Heart left ventricle (tissue), 16 donors: Measurements from ENCODE around the gene SUSD2. TPM values are rescaled to one million over a fixed set of nuclear protein-coding genes. Genes with fewer than 3 reads are reported as not detected.

ENCODE experiments used
- ATAC-seq, 4 donors: fragments of 200-7000 bp; cut with Tn5 transposase; one replicate each; pipeline ENCODE4 v1.9.1; 2020 to 2022; ENCODE audit warnings: moderate library complexity in 4 of 4, mild to moderate bottlenecking in 3 of 4, moderate number of reproducible peaks in 1 of 4
- DNase-seq, 5 donors: peaks; one replicate each; pipeline ENCODE4 v3.0.0-alpha.2; 2020
- H3K27ac ChIP-seq, 12 donors: fragments of 200-600 bp; sonication (generic) in 4 of 12; one replicate each; pipeline versions ENCODE4 v1.5.0 to v1.8.0; 2016 to 2022; ENCODE audit warnings: mild to moderate bottlenecking in 2 of 12
- H3K27me3 ChIP-seq, 9 donors: fragments of 200-600 bp; sonication (generic) in 2 of 9; one replicate each; pipeline versions ENCODE4 v1.5.1 to v1.8.0; 2016 to 2022; ENCODE audit warnings: mild to moderate bottlenecking in 3 of 9
- H3K36me3 ChIP-seq, 9 donors: fragments of 200-600 bp; sonication (generic) in 2 of 9; one replicate each; pipeline versions ENCODE4 v1.5.0 to v1.8.0; 2018 to 2022; ENCODE audit warnings: mild to moderate bottlenecking in 2 of 9
- H3K4me1 ChIP-seq, 12 donors: fragments of 200-600 bp; sonication (generic) in 4 of 12; one replicate each; pipeline versions ENCODE4 v1.5.0 to v1.8.0; 2016 to 2022; ENCODE audit warnings: mild to moderate bottlenecking in 3 of 12
- H3K4me3 ChIP-seq, 12 donors: fragments of 200-600 bp; sonication (generic) in 4 of 12; one replicate each; pipeline versions ENCODE4 v1.5.0 to v1.8.0; 2017 to 2022; ENCODE audit warnings: mild to moderate bottlenecking in 9 of 12, moderate library complexity in 4 of 12
- H3K9me3 ChIP-seq, 12 donors: fragments of 200-600 bp; sonication (generic) in 4 of 12; one replicate each; pipeline versions ENCODE4 v1.5.0 to v1.8.0; 2016 to 2022; ENCODE audit warnings: mild to moderate bottlenecking in 1 of 12
- CTCF ChIP-seq, 12 donors: fragments of 200-600 bp; sonication (generic) in 4 of 12; IDR thresholded peaks; one replicate each; pipeline versions ENCODE4 v1.5.0 to v1.8.0; 2018 to 2022; ENCODE audit warnings: antibody characterized with exemption in 12 of 12, mild to moderate bottlenecking in 5 of 12
- POLR2A ChIP-seq, 2 donors: fragments of 450-650 bp; IDR thresholded peaks; one replicate each; pipeline ENCODE4 v1.6.1; 2017; ENCODE audit warnings: antibody characterized with exemption in 2 of 2, mild to moderate bottlenecking in 2 of 2, moderate library complexity in 2 of 2
- whole genome bisulfite sequencing, 4 donors: extraction: QIAGEN DNeasy Blood & Tissue Kit in 2 of 4; methylation state at CpG; one replicate each; pipeline versions ENCODE4 v1.1.5 to v1.1.7; 2013 to 2018; 5-methylcytosine and 5-hydroxymethylcytosine counted together
- intact Hi-C, 10 donors: fragments of 100-400 bp; cut with DNase I; formaldehyde crosslinking; loops; one replicate each; pipeline versions ENCODE4 v1.11.1 to v1.14.2; 2022
- long read RNA-seq, 3 donors: library from polyadenylated mRNA; unstranded; transcript quantifications; one replicate each; pipeline ENCODE4 v2.0.0, GENCODE V29; 2020 to 2021
- polyA plus RNA-seq, 2 donors: library from polyadenylated mRNA; stranded (reverse); fragments of 200-250 nt; gene quantifications; one replicate each; pipeline ENCODE4 v1.2.3, GENCODE V29; 2013
- total RNA-seq, 9 donors: library from RNA; depleted of rRNA in 2 of 9; stranded (reverse); fragments of >200 nt in 2 of 9; fragmentation: NEBNext Ultra II Directional in 3 of 9; extraction: Animal tissue kit (Norgen Biotek cat#: 25700) in 3 of 9; gene quantifications; one replicate each; pipeline versions ENCODE4 v1.1.0 to v1.2.4, GENCODE V29; 2016 to 2023
- donor health status: ischemic (EF 13 %, LVEDD 7.1; RV severe dilation, severe dysfunction).
- donor health status: healthy with polysubstance abuse.
- donor health status: DM: no; HTN: yes; CAD: no.
- donor health status: DM: no; HTN: no; CAD: no.
- donor health status: ischemic (EF 25% LVEDD 6.9; RV normal size, moderate dysfunction).
- donor health status: ischemic (EF 25% LVEDD 5.7; RV mildly dilated, moderate dysfunction).
- donor health status: healthy.
- donor health status: DM: yes; HTN: yes; CAD: no.
- donor health status: ischemic (EF 35%, LVEDD 5.7; RV mildly dilated, moderate dysfunction).
- donor health status: nonischemic (EF 11% LVEDD 7.7; RV severe dilation, severe dysfunction).
- donor health status: DM: yes; HTN: yes; CAD: no.
- donor health status: PGD.
- donor health status: ischemic (EF 29% LVEDD 5.4; RV normal size, mild dysfunction).
- donor health status: nonischemic (EF 23%, LVEDD 6.1; RV moderate dilation, normal function).

SUSD2 gene, protein sequence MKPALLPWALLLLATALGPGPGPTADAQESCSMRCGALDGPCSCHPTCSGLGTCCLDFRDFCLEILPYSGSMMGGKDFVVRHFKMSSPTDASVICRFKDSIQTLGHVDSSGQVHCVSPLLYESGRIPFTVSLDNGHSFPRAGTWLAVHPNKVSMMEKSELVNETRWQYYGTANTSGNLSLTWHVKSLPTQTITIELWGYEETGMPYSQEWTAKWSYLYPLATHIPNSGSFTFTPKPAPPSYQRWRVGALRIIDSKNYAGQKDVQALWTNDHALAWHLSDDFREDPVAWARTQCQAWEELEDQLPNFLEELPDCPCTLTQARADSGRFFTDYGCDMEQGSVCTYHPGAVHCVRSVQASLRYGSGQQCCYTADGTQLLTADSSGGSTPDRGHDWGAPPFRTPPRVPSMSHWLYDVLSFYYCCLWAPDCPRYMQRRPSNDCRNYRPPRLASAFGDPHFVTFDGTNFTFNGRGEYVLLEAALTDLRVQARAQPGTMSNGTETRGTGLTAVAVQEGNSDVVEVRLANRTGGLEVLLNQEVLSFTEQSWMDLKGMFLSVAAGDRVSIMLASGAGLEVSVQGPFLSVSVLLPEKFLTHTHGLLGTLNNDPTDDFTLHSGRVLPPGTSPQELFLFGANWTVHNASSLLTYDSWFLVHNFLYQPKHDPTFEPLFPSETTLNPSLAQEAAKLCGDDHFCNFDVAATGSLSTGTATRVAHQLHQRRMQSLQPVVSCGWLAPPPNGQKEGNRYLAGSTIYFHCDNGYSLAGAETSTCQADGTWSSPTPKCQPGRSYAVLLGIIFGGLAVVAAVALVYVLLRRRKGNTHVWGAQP
- total RNA-seq = 10 to 100 TPM in 1 of 9 donors, 1 to 10 TPM in 8; 1.5 to 12.6 (median 2.6) TPM
- 1 to 10 TPM; 2.7 to 3.5 TPM for polyA plus RNA-seq
- long read RNA-seq, donor 1 = 0 reads
- long read RNA-seq, donor 2, partial matches to known transcripts = 1 of 2 reads
- long read RNA-seq, donor 2, other reads (novel, unspliced or antisense) = 0 of 2 reads
- long read RNA-seq, donor 3, partial matches to known transcripts = 3 of 5 reads
- long read RNA-seq, donor 3, other reads (novel, unspliced or antisense) = 0 of 5 reads

GRCh38 chr22:24181088-24181995 lies at the start of gene SUSD2:
Gene SUSD2 (plus strand): TSS chr22:24181487. CDS start chr22:24181520, 33 bp downstream.
- intact Hi-C loops = loop anchor here in 3 of 10 donors (10.0 kb wide), 2 partner anchors 227 to 343 kb away; no protein-coding TSS in a partner anchor
- H3K27me3 ChIP-seq = no peaks in the 10 kb centered on the region
- 61 to 73% (median 69%) methylated on average over 27 to 35 of the region's 35 CpGs for WGBS, 4 donors
- H3K9me3 ChIP-seq = no peaks in the 10 kb centered on the region
- H3K4me1 ChIP-seq = peaks cover 0 to 51% (median 27%) of the 10 kb centered on the region in 12 donors
- TF ChIP-seq CTCF (IDR thresholded peaks at IDR 0.05) = no peak
- no peak for TF ChIP-seq POLR2A (IDR thresholded peaks at IDR 0.05)
- H3K4me3 ChIP-seq = peak within 1 kb of the TSS in 9 of 12 donors; percentile 22 to 46 (median 30)
- peak in 2 of 5 donors; percentile 45 to 81 for DNase-seq
- peak within 1 kb of the TSS in 11 of 12 donors; percentile 30 to 76 (median 49) for H3K27ac ChIP-seq
- ATAC-seq = peak in 2 of 4 donors; percentile 3 to 7
- peaks cover 0 to 17% (median 8%) of the 10 kb centered on the region in 9 donors for H3K36me3 ChIP-seq

GRCh38 chr22:24133187-24133965 lies 47.9 kb upstream of the SUSD2 start:
- intact Hi-C loops = loop anchor here in 4 of 10 donors (1.0 to 2.0 kb wide), 4 partner anchors 41 to 43 kb away; no protein-coding TSS in a partner anchor
- H3K27me3 ChIP-seq = no peaks in the 10 kb centered on the region
- 60 to 81% (median 69%) methylated on average over 11 of the region's 11 CpGs for WGBS, 4 donors
- no peak overlapping the region for H3K27ac ChIP-seq
- H3K9me3 ChIP-seq = no peaks in the 10 kb centered on the region
- peak in 2 of 5 donors; percentile 54 to 61 for DNase-seq
- H3K4me3 ChIP-seq = no peak overlapping the region
- peak in 3 of 4 donors; percentile 48 to 59 (median 55) for ATAC-seq
- H3K36me3 ChIP-seq = peaks cover 0 to 52% (median 44%) of the 10 kb centered on the region in 9 donors
- peak in 11 of 12 donors; percentile 14 to 52 (median 36) for TF ChIP-seq CTCF (IDR thresholded peaks at IDR 0.05)
- no peak for TF ChIP-seq POLR2A (IDR thresholded peaks at IDR 0.05)
- peaks cover 0 to 22% (median 13%) of the 10 kb centered on the region in 12 donors for H3K4me1 ChIP-seq
